Hematopoietic multipotent progenitor cell (in vitro differentiated cells): ENCODE measurements around the gene ORM1. TPM values are rescaled to one million over a fixed set of nuclear protein-coding genes. Genes with fewer than 3 reads are reported as not detected.
A peak's percentile ranks its signal among the peaks of the same experiment; 100 is the strongest.
"Not testable (repeated sequence)": the region's sequence is repeated elsewhere in the genome, so short reads cannot be mapped to it uniquely, and the experiment has no call there.

Experiments used
- DNase-seq, 3 donors: peaks; one replicate each; pipeline ENCODE4 v3.0.0-alpha.2; 2011 to 2015; ENCODE audit warnings: low read depth in 2 of 3, low spot score in 2 of 3
- total RNA-seq: library from RNA; depleted of rRNA; stranded (reverse); fragments of >200 nt; gene quantifications from one replicate; pipeline ENCODE4 v1.2.3, GENCODE V29; 2012

ORM1 gene
- total RNA-seq, 1 donor = 0.27 TPM

GRCh38 chr9:114322160-114322818 is 609 bp upstream of the ORM1 start:
- DNase-seq = not testable (repeated sequence)

GRCh38 chr9:114323849-114324248 is 951 bp downstream of the ORM1 start:
- not testable (repeated sequence) for DNase-seq

- no peak for DNase-seq
Observed at GRCh38 chr9:114324492-114324891, 1.6 kb downstream of the ORM1 start.

- not testable (repeated sequence) for DNase-seq
Observed at GRCh38 chr9:114324965-114325364, 2.1 kb downstream of the ORM1 start.

- DNase-seq = not testable (repeated sequence)
Observed at GRCh38 chr9:114325684-114326254, 2.9 kb downstream of the ORM1 start.

GRCh38 chr9:114327749-114328148 is 4.9 kb downstream of the ORM1 start:
- DNase-seq = no peak

GRCh38 chr9:114328357-114328820 is 5.5 kb downstream of the ORM1 start:
- not testable (repeated sequence) for DNase-seq

GRCh38 chr9:114328937-114329624 is 6.2 kb downstream of the ORM1 start:
- DNase-seq = not testable (repeated sequence)

GRCh38 chr9:114329625-114330022 is 6.7 kb downstream of the ORM1 start, which contains the start of gene ORM2:
TSS of gene ORM2 (plus strand) at chr9:114329869. CDS start at chr9:114329905, 36 bp downstream.
- not testable (repeated sequence) for DNase-seq

GRCh38 chr9:114330636-114331035 is 7.7 kb downstream of the ORM1 start:
- DNase-seq = no peak

GRCh38 chr9:114331229-114332195 is 8.6 kb downstream of the ORM1 start:
- not testable (repeated sequence) for DNase-seq

GRCh38 chr9:114332474-114333040 is 9.7 kb downstream of the ORM1 start:
- not testable (repeated sequence) for DNase-seq

- DNase-seq = not testable (repeated sequence)
Observed at GRCh38 chr9:114333718-114334117, 10.8 kb downstream of the ORM1 start.

- no peak for DNase-seq
Observed at GRCh38 chr9:114334490-114334889, 11.6 kb downstream of the ORM1 start.

GRCh38 chr9:114335745-114336144 is 12.8 kb downstream of the ORM1 start:
- no peak for DNase-seq

- no peak for DNase-seq
Observed at GRCh38 chr9:114336157-114336556, 13.3 kb downstream of the ORM1 start.

- DNase-seq = no peak
Observed at GRCh38 chr9:114336699-114337395, 13.9 kb downstream of the ORM1 start.

GRCh38 chr9:114338187-114338586 is 15.3 kb downstream of the ORM1 start:
- no peak for DNase-seq

GRCh38 chr9:114339130-114339908 is 16.4 kb downstream of the ORM1 start:
- DNase-seq = peak; percentile 35 to 55 (median 37)
